PC-3 (cell line): ENCODE data around the gene LRRC45. TPM values are rescaled to one million over a fixed set of nuclear protein-coding genes. Genes with fewer than 3 reads are reported as not detected.

Experiments
- ATAC-seq: fragments of 200-7000 bp; cut with Tn5 transposase; 2 replicates; pipeline ENCODE4 v1.9.1; 2020; ENCODE audit warnings: mild to moderate bottlenecking, moderate library complexity
- BruUV-seq: library from RNA; stranded (reverse); fragments of 400-500 nt; replicated peaks from 2 replicates; lab custom pipeline; 2021; lab: Mats Ljungman, UMichigan
- CTCF ChIA-PET: fragments of 300-600 bp; sonication (Branson Sonifier 250); formaldehyde crosslinking; loops from one replicate; lab custom pipeline; 2022; ENCODE audit warnings: antibody characterized with exemption; lab: Charles Lee
- POLR2A ChIA-PET: fragments of 300-600 bp; sonication (Branson Sonifier 250); formaldehyde crosslinking; loops from one replicate; lab custom pipeline; 2022; ENCODE audit warnings: antibody characterized with exemption; ENCODE audit not compliant: unreplicated experiment; lab: Charles Lee
- DNase-seq: peaks from one replicate; pipeline ENCODE4 v3.0.0-alpha.2; 2015
- H2AFZ ChIP-seq: fragments of 300-600 bp; sonication (generic); 2 replicates; pipeline ENCODE4 v1.6.0; 2016; ENCODE audit warnings: antibody characterized with exemption, low read length
- H3F3A ChIP-seq: fragments of 300-600 bp; sonication (generic); one replicate; pipeline ENCODE4 v1.6.0; 2017; ENCODE audit warnings: antibody characterized with exemption, low read length, control low read depth, mild to moderate bottlenecking; ENCODE audit not compliant: unreplicated experiment
- H3K27ac ChIP-seq: fragments of 300-600 bp; sonication (generic); 2 replicates; pipeline ENCODE4 v1.5.1; 2016; ENCODE audit warnings: mild to moderate bottlenecking, low read length
- H3K27me3 ChIP-seq: fragments of 300-600 bp; sonication (generic); 2 replicates; pipeline ENCODE4 v1.6.1; 2016; ENCODE audit warnings: low read length, mixed read lengths
- H3K36me3 ChIP-seq: fragments of 300-600 bp; sonication (generic); 2 replicates; pipeline ENCODE4 v1.6.1; 2016; ENCODE audit warnings: low read depth, mixed run types, low read length, mixed read lengths
- H3K4me1 ChIP-seq: fragments of 300-600 bp; sonication (generic); 2 replicates; pipeline ENCODE4 v1.5.1; 2016; ENCODE audit warnings: low read length; ENCODE audit not compliant: insufficient read depth
- H3K4me2 ChIP-seq: fragments of 300-600 bp; sonication (generic); 2 replicates; pipeline ENCODE4 v1.6.0; 2016; ENCODE audit warnings: low read length
- H3K4me3 ChIP-seq: fragments of 300-600 bp; sonication (generic); 2 replicates; pipeline ENCODE4 v1.5.1; 2016; ENCODE audit warnings: mild to moderate bottlenecking, low read length, mixed read lengths
- H3K79me2 ChIP-seq: fragments of 300-600 bp; sonication (generic); 2 replicates; pipeline ENCODE4 v1.6.1; 2017; ENCODE audit warnings: low read length, mixed read lengths
- H3K9ac ChIP-seq: fragments of 300-600 bp; sonication (generic); 2 replicates; pipeline ENCODE4 v1.6.0; 2016; ENCODE audit warnings: mild to moderate bottlenecking, low read length
- H3K9me2 ChIP-seq: fragments of 300-600 bp; sonication (generic); replicated peaks from 2 replicates; pipeline ENCODE4 v1.6.1; 2016; ENCODE audit warnings: mixed run types, low read length, mixed read lengths
- H3K9me3 ChIP-seq: fragments of 300-600 bp; sonication (generic); 2 replicates; pipeline ENCODE4 v1.6.1; 2016; ENCODE audit warnings: low read length, mixed read lengths
- H4K20me1 ChIP-seq: fragments of 300-600 bp; sonication (generic); 2 replicates; pipeline ENCODE4 v1.6.1; 2016; ENCODE audit warnings: low read length, mixed read lengths
- CTCF ChIP-seq: fragments of 300-600 bp; sonication (generic); conservative IDR thresholded peaks from 2 replicates; pipeline ENCODE4 v1.5.1; 2017; ENCODE audit warnings: antibody characterized with exemption, low read depth, mild to moderate bottlenecking, low read length
- EZH2 ChIP-seq: fragments of 300-600 bp; sonication (generic); IDR thresholded peaks from one replicate; pipeline ENCODE4 v1.6.1; 2017; ENCODE audit warnings: antibody characterized with exemption, mild to moderate bottlenecking, low read length; ENCODE audit not compliant: unreplicated experiment
- EZH2phosphoT487 ChIP-seq: fragments of 300-600 bp; sonication (generic); IDR thresholded peaks from 2 replicates; pipeline ENCODE4 v1.6.1; 2018; ENCODE audit warnings: mild to moderate bottlenecking, antibody characterized with exemption, low read length, borderline replicate concordance
- intact Hi-C: fragments of 100-400 bp; cut with micrococcal nuclease; formaldehyde crosslinking; loops from 2 replicates; pipeline ENCODE4 v1.9.0; 2023
- total RNA-seq: library from RNA; depleted of rRNA; stranded (reverse); fragments of >200 nt; gene quantifications from 2 replicates; pipeline ENCODE4 v1.2.3, GENCODE V29; 2014

LRRC45 gene
- total RNA-seq, 1 experiment from 2014 or later = 71.5 TPM

GRCh38 chr17:82031885-82032627, 9.0 kb downstream of the LRRC45 start:
- Histone ChIP-seq H3K27ac (no peak overlapping the region), H3K36me3 (no peaks in the 10 kb centered on the region), H2AFZ (no peak overlapping the region), H3K27me3 (no peaks in the 10 kb centered on the region), H3K4me2 (peak overlapping the region; percentile 82), H3K79me2 (peaks cover 17% of the 10 kb centered on the region), H3K9ac (no peak overlapping the region), H3K4me1 (peaks cover 25% of the 10 kb centered on the region), H4K20me1 (peaks cover 8% of the 10 kb centered on the region; the same call in 1 of the 2 replicates), H3F3A (no peaks in the 10 kb centered on the region), H3K9me2 (no peaks in the 10 kb centered on the region), H3K4me3 (peak overlapping the region; percentile 63), H3K9me3 (no peaks in the 10 kb centered on the region)
- CTCF ChIA-PET = no interaction called here
- intact Hi-C loops = no loop called here
- TF ChIP-seq CTCF (no peak), EZH2 (no peak), EZH2phosphoT487 (no peak)
- ATAC-seq (peak; percentile 47), DNase-seq (peak; percentile 57)
- no TSS peak for BruUV-seq
- POLR2A ChIA-PET = interaction anchor here (0.6 kb wide), 1 partner anchor 264 kb away, joined by 5 read pairs; no protein-coding TSS in a partner anchor

- TF ChIP-seq EZH2phosphoT487 (no peak), EZH2 (no peak), CTCF (no peak)
- Histone ChIP-seq H3K4me2 (no peak overlapping the region), H3K4me3 (no peak overlapping the region), H3K79me2 (peaks cover 17% of the 10 kb centered on the region), H3F3A (no peaks in the 10 kb centered on the region), H3K27ac (no peak overlapping the region), H3K4me1 (peaks cover 29% of the 10 kb centered on the region), H3K9me3 (no peaks in the 10 kb centered on the region), H3K27me3 (no peaks in the 10 kb centered on the region), H4K20me1 (peaks cover 8% of the 10 kb centered on the region; the same call in 1 of the 2 replicates), H3K9me2 (no peaks in the 10 kb centered on the region), H2AFZ (no peak overlapping the region), H3K9ac (no peak overlapping the region), H3K36me3 (no peaks in the 10 kb centered on the region)
- no TSS peak for BruUV-seq
- DNase-seq (no peak), ATAC-seq (no peak)
- CTCF ChIA-PET = no interaction called here
- intact Hi-C loops = no loop called here
- POLR2A ChIA-PET = no interaction called here
Measured at GRCh38 chr17:82033359-82034085, 10.4 kb downstream of the LRRC45 start.
